NCI-H748 (cell line): ENCODE measurements around the gene SMIM10.
"Not testable (repeated sequence)": the region's sequence is repeated elsewhere in the genome, so short reads cannot be mapped to it uniquely, and the experiment has no call there.

ENCODE experiments used
- DNase-seq: peaks from one replicate; lab custom pipeline; 2025; ENCODE audit not compliant: unreplicated experiment; lab: John Stamatoyannopoulos, UW

Gene SMIM10

DNA sequence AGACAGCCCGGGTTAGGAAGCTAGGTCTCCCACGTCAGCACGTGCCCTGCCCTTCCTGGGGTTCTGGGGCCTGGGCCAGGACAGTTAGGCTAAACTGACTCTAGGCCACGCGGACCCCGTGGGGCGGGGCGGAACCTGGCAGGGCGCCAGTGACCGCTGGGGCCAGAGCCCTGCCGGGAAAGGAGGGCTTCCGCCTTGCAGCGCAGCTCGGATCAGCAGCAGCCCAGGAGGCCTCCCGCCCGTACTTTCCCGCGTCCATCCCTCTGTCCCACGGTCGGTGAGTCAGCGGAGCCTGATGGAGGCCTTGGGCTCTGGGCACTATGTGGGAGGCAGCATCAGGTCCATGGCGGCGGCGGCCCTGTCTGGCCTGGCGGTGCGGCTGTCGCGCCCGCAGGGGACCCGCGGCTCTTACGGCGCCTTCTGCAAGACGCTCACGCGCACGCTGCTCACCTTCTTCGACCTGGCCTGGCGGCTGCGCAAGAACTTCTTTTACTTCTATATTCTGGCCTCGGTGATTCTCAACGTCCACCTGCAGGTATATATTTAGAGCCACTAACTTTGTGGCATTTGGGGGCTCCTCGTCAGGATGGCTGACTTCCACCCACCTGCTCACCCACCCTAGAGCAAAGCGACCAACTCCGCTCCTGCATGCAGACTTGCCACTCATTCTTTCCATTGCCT lies at the start of gene SMIM10:
SMIM10 (plus strand) TSS at position 191 of the 681 bp plus-strand sequence; CDS start at position 296, 105 bp downstream.
- DNase-seq = peak; percentile 55

DNA sequence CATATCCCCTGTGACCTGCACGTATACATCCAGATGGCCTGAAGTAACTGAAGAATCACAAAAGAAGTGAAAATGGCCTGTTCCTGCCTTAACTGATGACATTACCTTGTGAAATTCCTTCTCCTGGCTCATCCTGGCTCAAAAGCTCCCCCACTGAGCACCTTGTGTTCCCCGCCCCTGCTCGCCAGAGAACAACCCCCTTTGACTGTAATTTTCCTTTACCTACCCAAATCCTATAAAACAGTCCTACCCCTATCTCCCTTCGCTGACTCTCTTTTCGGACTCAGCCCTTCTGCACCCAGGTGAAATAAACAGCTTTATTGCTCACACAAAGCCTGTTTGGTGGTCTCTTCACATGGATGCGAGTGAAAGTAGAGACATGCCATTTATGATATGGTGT lies 44.4 kb upstream of the SMIM10 start:
- DNase-seq = not testable (repeated sequence)

DNA sequence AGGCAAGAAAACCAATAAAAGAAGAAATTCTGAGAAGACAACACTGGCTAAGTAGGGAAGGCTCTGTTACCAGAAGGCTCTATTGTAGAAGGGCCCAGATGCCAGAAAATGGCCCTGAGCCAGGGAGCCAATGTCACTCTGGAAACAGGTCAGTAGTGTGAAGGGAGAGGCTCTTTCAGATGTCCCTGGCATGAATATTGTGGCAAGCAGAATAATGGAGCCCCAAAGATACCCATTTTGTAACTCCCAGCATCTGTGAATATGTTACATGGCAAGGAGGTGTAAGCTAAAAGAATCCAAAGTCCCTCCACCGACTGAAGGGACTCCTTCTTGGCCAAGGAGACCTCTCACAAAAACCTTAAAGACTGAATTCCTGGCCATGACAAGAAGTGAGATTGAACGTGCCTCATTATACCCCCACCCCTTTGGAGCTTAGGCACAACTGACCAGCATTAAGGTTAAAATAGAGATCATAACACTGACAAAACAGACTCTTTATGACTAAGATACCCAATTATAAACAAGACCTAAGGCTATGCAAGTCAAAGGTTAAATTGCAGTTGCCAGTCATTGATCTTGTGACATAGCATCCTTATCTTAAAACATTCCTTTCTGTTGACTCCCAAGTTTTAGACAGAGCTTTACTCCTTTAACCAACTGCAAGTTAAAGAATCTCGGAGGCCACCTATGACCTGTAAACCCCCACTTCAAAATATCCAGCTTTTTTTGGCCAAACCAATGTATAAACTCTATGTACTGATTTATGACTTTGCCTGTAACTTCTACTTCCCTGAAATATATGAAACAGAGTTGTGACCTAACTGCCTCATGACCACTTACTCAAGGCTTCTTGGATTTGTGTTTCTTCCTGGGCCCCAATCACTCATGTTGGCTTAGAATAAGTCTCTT lies 42.2 kb upstream of the SMIM10 start:
- DNase-seq = no peak

DNA sequence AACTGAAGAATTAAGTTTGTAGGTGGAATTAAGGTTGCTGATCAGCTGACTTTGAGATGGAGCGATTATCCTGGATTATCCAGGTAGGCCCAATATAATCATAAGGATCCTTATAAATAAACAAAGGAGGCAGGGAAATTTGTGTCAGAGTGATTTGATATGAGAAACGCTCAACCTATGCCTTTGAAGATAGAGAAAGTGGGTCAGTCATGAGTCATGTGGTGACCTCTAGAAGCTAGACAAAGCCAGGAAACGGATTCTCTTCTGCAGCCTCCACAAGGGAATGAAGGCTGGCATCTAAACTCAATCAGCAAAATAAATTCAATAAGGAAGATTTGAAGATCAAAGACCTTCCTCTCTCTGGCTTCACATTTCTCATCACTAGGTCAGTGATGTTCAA lies 41.5 kb upstream of the SMIM10 start:
- no peak for DNase-seq

DNA sequence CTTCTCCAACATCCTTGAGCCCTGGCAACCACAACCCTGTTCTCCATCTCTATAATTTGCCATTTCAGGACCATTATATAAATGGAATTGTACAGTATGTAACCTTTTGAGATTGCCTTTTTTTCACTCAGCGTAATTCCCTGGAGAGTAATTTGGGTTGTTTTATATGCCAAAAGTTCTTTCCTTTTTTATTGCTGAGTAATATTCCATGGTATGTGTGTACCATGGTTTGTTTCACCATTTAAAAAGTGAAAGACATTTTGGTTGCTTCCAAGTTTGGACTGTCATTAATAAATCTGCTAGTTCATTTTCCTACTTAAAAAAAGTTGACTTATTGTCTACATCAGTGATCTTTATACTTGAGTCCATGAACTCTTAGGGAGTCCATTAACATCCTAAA lies 33.0 kb upstream of the SMIM10 start:
- no peak for DNase-seq

DNA sequence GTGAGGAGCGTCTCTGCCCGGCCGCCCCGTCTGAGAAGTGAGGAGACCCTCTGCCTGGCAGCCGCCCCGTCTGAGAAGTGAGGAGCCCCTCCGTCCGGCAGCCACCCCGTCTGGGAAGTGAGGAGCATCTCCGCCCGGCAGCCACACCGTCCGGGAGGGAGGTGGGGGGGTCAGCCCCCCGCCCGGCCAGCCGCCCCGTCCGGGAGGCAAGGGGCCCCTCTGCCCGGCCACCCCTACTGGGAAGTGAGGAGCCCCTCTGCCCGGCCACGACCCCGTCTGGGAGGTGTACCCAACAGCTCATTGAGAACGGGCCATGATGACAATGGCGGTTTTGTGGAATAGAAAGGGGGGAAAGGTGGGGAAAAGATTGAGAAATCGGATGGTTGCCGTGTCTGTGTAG lies 30.4 kb upstream of the SMIM10 start:
- not testable (repeated sequence) for DNase-seq

DNA sequence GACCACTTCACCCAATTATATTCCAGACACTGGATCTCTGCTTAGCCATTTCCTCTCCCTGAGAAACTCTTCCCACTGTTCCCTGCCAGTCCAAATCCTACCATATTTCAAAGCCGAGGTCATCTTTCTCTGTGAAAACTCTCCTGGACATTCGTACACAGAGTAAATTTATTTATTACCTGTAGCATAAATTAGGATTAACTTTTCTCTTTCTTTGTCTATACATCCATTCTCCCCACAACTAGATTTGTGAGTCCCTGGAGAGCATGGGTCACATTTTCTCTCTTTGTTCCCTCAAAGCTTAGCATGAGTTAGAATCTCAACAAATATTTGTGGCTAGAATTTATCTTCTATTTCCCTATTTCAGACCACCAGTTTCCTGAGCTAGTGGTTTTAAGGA lies 27.8 kb upstream of the SMIM10 start:
- no peak for DNase-seq

DNA sequence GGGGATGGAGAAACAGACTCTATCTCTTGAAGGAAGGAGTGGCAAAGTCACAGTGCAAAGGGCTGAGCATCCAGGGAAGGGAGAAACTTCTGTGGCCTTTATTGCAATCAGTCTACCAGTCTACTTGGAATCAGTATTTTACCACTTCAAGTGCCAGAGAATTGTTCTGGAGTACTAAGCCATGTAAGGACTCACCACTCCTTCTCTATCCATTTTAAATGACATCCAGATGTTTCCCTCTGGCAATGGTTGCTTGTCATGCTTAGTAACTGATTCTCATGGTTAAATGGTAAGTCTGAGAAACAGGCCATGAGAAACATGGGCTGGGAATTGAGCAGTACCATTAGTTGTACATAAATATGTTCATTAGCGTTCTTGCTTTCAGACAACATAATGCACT lies 21.1 kb upstream of the SMIM10 start:
- DNase-seq = no peak

DNA sequence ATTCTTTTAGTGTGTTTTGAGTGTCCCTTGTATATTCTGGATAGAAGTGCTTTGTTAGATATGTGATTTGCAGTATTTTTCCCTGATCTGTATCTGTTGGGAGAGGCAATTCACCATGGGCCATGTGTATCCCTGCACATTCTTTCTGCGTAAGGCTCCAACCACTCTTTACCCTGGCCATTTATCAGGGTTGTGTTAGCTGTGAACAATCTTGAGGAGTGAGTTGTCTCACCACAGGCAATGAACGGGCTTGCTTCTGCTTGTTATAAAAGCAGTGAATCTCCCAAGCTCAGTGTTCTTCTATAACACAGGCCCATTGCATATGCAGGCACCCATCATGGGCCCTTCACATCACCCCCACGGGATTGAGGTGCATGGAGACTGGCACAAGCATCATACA lies 18.9 kb upstream of the SMIM10 start:
- no peak for DNase-seq

DNA sequence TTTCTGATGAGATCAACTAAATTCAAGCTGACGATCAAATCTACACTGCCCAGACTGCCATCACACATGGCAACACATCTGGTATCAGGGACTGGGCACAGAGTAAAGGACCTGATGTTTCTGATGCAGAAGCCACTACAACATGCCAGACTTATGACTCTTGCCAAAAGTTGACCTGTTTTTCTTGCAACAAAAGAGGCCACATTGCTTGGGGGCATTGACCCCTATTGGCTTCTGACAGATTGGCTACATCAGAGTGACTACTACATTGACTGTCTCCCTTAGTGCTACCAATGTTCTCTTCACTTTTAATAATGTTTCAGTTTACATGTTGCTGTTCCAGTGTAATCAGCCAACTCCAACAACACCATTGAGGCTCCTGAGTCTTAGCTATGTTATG lies 15.3 kb upstream of the SMIM10 start:
- DNase-seq = no peak

DNA sequence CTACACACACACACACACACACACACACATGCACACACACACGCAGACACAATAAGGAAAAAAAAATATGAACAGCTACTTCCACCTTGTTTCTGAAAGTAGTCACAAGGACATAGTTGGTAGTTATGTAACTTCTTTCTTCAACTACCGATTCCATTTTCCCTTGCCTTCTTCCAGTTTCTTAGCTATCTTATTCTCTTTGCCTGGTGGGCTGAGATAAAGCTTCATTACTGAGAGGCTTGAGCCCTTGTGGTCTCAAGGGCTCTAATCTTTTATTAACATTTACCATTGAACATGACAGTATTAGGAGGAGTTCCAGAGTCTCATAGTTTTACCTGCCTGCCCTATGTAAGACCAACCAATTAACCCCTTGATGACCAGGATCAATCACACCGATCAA lies 8.9 kb upstream of the SMIM10 start:
- no peak for DNase-seq

DNA sequence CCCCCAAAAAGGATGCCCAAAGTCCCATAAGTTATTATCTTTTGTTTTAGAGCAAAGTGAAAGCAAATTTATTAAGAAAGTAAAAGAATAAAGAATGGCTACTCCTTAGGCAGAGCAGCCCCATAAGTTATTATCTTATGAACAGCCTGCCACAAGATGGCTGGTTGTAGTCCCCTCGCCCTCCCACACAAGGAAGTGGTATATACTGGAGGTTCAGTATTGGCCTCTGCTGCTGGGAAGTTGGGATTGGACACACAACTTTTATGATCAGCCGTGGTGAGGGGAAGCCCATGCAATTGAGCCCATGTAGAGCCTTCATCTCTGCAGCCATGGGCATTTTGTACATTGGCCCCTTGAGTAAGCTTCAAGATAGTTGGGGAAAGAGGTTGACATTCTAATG lies 8.0 kb upstream of the SMIM10 start:
- DNase-seq = no peak

DNA sequence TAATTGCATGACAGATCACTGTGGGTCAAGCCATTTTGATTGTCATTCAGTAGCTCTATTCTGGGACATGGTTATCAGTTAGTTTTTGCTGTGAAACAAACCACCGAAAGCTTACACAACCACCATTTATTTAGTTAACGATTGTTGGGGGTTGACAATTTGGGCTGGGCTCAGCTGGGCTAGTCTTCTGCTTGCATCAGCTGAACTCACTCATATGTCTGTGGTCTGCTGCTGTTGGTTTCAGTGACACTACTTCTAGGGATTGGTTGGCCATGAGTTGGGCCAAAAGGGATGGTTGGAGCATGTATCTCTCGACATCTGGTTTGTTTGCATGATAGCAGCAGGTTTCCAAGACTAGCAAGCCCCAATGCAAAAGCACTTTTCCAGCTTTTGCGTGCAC lies 5.3 kb upstream of the SMIM10 start:
- DNase-seq = no peak

DNA sequence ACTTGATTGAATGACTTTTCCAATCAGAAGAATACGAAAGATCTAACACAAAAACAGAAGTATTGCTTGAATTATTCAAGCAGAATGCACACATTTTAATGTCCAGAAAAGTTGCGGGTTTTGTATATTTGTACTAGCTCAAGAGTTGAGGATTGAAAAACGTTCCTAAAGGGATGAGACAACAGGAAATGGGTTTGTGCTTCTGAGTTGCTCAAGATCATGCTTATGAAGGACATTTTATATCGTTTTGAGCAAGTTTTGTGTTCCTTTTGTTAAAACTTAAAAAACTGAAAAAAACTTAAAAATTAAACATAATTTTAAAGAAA lies 353 bp upstream of the SMIM10 start:
- DNase-seq = no peak

DNA sequence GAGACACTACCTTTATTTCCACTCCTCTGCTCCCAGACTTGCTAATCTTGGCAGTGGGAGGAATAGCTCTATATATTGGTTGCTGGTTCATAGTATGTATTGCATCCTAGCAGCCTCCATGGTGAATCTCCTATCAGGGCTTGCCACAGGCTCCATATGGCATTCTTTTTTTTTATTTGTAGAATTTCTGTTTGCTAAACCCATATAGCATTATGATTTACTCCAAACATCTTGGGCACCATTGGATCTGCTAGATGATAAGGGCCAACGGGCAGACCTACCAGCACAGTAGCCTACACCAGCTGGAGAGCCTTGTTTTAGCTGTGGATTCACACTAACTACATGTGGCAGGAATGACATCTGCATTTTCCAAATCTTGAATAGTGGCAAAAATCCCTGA lies 6.9 kb downstream of the SMIM10 start:
- DNase-seq = no peak

DNA sequence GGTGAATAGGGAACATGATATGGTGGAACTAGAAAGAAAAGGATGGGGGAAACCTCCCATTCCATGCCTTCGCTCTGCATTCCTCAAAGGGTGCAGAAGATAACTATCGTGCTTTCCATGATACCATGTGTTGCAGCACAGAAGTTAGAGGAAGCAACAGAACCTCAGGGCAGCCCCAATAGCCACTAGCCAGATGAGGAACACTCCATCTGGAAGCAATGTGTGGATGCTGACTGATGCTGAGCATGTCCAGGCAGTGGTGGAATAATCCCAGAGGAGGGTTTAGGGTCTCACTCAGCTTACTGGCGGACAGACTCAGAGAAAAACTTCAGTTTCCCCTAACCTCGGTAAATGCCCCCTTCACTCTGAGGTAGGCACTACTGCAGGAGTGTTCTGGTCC lies 7.5 kb downstream of the SMIM10 start:
- DNase-seq = no peak

DNA sequence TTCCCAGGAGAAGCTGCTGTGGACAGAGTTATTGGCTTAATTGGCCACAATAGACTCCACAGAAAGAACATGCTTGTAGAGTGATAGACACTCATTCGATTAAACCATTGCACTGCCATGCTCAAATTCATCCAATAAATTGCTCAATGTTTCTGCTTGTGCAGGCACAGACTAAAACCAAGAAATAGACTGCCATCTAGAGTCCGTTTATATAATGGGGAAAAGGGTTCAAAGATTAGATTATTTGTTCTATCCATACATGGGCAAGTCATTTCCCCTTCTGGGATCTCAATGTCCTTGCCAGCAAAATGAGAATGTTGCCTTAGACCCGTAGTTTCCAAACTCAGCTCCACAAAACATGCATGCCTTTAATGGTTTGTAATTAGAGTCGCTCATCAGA lies 8.7 kb downstream of the SMIM10 start:
- peak; percentile 52 for DNase-seq

DNA sequence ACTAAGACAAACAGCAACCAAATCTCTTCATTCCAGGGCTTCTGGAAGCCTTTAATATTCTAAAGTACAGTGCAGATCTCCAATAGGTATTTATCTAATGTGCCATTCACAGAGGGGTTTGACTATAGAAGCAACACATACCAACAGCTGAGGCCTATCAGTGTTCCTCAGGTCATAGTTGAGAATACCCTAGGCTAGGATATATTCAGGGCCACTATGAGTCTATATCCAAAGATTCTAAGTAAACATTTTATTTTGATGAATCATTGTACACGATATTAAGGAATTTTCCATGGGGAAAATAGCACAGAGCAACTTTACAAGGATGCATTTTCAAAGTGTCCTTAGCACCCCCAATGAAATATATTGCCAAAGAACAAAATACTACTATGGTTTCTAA lies 9.7 kb downstream of the SMIM10 start:
- DNase-seq = no peak

DNA sequence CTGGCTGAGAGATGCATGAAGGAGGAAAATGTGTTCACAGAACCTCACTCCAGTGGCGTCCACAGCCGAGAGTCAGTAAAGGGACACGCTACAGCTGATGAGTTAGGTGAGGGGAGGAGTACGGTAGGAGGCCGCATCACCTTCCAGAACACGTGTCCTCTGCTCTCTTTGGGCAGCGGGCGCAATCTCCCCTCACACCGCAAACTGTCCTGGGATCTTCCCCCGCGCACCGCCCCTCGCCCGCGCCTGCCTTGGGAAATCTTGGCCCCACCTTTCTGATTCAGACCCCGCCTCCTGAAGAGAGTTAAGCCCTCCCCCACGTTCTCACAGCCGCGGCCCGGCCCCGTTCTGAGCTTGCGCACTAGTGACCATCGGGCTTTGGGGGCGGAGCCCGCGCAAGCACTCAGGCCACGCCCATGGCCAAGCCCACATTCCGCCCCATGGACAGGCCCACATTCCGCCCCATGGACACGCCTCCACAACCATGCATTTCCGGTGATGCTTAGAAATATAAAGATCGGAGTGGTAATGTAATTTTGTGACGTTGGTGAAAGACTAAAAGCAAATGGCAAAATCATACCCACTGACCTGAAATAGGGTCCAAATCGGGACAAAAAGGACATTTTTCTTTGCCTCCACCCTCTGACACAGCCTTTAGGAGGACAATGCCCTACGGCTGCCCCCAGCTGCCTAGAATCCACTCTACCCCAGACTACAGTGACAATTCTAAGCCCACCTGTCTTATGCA lies 13.3 kb downstream of the SMIM10 start:
- DNase-seq = peak; percentile 90

DNA sequence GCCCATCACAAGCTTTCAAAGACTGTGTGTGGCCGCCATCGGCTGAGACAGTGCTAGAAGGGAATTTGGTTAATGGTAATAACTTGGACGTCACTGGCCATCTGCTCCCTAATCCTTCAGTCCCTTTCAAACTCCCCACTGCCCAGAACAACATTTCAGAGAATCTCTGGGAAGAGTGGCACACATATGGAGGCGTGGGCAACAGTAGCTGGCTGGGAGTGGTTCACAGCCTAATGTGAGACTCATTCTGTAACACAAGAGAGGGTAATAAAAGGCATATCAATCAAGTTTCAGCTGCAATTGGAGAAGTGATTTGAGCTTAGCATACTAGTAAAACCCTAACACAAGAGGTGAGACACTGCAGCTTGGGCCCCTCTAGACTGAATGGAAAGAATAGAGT lies 15.4 kb downstream of the SMIM10 start:
- DNase-seq = no peak

DNA sequence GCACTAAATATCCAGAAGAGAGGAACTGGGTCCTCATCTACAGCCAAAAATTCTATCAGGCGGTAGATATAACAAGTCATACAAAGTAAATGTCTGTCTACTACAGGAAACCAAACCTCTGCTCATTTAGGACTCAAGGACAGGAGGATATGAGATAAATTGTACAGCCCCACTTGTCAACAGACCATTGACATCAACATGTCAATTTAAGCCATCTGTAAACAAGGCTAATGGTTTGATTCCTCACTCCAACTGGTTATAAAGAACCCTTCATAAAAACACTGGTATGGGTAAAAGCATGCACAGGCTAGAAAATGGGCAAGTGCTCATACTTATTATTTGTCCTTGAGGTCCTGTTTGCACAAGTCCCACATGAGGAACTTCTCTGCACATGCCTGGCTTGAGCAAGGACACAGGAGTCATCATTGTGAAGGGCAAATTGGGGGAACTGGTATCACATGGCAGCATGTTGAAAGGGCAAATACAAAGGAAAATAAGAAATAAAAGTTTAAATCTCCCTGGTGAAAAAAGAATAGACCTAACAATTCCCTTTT lies 18.3 kb downstream of the SMIM10 start:
- peak; percentile 1 for DNase-seq

DNA sequence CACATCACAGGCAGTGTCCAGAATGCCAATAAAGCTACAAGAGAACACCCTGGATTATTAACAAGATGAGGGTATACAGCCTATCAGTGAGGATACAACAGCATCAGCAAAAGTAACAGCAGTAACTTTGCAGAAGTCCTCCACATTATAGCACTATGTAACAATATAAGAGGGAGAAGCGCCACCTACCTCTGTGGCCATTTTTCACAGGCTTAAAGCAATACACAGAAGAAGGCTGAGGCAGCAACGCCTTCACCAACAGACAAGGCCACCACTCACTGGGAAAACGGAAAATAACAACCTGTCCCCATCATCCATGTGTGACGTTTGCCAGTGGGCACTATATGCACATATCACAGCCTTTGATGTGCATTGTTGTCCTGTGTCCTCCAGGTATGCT lies 19.0 kb downstream of the SMIM10 start:
- no peak for DNase-seq
